ENCODE results near the gene FARP1.

DNA sequence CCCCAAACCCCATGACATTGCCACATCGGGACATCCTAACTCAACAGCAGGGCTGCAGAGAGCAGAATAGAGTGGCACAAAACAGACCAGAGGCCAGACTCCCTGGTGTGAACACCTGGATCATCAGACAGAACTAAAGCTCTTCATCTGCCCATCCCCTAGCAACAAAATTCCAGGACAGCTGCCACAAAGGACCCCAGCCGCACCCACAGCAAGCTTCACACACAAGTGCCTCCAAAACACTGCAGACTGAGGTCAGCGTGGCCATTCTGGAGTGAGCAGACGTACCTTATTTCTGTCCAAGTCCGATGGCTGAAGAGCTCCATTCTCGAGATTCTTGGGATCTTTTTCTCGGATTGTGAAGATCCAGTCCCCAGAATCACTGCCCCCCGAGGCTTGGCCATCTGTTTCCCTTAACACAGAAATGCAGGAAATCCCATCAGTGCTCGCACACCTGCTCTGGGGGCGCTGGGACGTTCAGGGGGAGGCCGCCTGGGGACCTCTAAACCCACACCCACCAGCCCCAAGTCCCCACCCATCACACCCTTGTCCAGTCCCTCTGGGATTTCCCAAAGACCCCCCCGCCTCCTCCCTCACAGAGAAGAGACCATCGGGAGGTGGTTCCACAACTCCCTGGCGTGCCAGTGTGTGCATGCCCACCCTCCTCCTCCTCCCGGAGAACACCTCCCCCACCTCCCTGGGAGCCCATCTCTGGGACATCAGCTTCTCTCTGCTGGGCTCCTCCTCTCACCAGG, 318.8 kb downstream of the FARP1 start:
- no peak for TF ChIP-seq MAX (CRISPR knock-in tag; IDR thresholded peaks at IDR 0.05)
- TF ChIP-seq, protein P1, sequence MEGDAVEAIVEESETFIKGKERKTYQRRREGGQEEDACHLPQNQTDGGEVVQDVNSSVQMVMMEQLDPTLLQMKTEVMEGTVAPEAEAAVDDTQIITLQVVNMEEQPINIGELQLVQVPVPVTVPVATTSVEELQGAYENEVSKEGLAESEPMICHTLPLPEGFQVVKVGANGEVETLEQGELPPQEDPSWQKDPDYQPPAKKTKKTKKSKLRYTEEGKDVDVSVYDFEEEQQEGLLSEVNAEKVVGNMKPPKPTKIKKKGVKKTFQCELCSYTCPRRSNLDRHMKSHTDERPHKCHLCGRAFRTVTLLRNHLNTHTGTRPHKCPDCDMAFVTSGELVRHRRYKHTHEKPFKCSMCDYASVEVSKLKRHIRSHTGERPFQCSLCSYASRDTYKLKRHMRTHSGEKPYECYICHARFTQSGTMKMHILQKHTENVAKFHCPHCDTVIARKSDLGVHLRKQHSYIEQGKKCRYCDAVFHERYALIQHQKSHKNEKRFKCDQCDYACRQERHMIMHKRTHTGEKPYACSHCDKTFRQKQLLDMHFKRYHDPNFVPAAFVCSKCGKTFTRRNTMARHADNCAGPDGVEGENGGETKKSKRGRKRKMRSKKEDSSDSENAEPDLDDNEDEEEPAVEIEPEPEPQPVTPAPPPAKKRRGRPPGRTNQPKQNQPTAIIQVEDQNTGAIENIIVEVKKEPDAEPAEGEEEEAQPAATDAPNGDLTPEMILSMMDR (IDR thresholded peaks at IDR 0.05), result no peak
- TF ChIP-seq SP1 (CRISPR knock-in tag; conservative IDR thresholded peaks at IDR 0.05), result no peak
- TF ChIP-seq, protein P2, sequence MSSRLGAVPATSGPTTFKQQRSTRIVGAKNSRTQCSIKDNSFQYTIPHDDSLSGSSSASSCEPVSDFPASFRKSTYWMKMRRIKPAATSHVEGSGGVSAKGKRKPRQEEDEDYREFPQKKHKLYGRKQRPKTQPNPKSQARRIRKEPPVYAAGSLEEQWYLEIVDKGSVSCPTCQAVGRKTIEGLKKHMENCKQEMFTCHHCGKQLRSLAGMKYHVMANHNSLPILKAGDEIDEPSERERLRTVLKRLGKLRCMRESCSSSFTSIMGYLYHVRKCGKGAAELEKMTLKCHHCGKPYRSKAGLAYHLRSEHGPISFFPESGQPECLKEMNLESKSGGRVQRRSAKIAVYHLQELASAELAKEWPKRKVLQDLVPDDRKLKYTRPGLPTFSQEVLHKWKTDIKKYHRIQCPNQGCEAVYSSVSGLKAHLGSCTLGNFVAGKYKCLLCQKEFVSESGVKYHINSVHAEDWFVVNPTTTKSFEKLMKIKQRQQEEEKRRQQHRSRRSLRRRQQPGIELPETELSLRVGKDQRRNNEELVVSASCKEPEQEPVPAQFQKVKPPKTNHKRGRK (CRISPR knock-in tag; IDR thresholded peaks at IDR 0.05; ENCODE audit: borderline replicate concordance), result no peak
- TF ChIP-seq TEAD4 (CRISPR knock-in tag; IDR thresholded peaks at IDR 0.05), result no peak
- TF ChIP-seq ETV6 (CRISPR knock-in tag; IDR thresholded peaks at IDR 0.05), result no peak

Measured in WTC11 (cell line).